Measurements from ENCODE around the gene SPATA12.

SPATA12 gene

DNA sequence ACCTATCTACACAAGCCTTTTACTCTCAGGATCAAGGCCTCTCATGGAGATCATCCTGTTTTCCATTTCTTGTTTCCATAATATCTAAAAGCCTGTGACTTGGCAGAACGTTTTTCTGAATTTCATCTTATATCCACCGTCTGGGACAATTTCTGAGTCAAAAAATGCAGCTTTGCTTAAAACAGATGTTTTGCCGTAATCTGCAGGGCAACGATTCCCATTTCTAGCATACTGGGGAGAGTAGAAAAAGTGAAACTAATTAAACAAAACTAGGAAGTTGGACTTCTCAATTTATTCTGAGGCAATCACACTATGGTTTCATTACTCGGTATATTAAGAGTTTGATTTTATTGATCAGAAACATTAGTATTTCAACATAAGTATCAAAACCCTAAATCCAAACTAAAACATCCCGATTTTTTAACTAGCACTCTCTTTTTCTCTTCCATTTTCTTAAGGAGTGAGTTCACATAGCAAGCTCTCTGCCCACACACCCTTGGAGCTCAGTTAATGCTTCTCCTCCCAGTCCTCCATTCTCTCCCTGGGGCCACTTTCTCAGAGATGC is 33.6 kb downstream of the SPATA12 start:
- H3K27ac ChIP-seq (ENCODE audit: low read length) = no peak overlapping the region
- DNase-seq (ENCODE audit: low read depth, low spot score) = no peak
- H3K4me3 ChIP-seq (ENCODE audit: low read length) = no peak overlapping the region
- H3K4me1 ChIP-seq (ENCODE audit: control insufficient read depth, insufficient read depth, low read length) = no peaks in the 10 kb centered on the region
- WGBS (ENCODE audit: insufficient coverage, insufficient read length) = 100% methylated on average over 1 of the region's 6 CpGs
- H3K27me3 ChIP-seq (ENCODE audit: control insufficient read depth, insufficient read depth, low read length) = no peaks in the 10 kb centered on the region
- peaks cover 11% of the 10 kb centered on the region for H3K36me3 ChIP-seq (ENCODE audit: control insufficient read depth, insufficient read depth, low read length)
- H3K9me3 ChIP-seq (ENCODE audit: control insufficient read depth, insufficient read depth, low read length) = no peaks in the 10 kb centered on the region

GRCh38 chr3:57094575-57094974 is 34.1 kb downstream of the SPATA12 start:
- Histone ChIP-seq H3K36me3 (ENCODE audit: control insufficient read depth, insufficient read depth, low read length) (peaks cover 11% of the 10 kb centered on the region), H3K4me1 (ENCODE audit: control insufficient read depth, insufficient read depth, low read length) (no peaks in the 10 kb centered on the region), H3K9me3 (ENCODE audit: control insufficient read depth, insufficient read depth, low read length) (no peaks in the 10 kb centered on the region), H3K4me3 (ENCODE audit: low read length) (no peak overlapping the region), H3K27me3 (ENCODE audit: control insufficient read depth, insufficient read depth, low read length) (no peaks in the 10 kb centered on the region), H3K27ac (ENCODE audit: low read length) (no peak overlapping the region)
- DNase-seq (ENCODE audit: low read depth, low spot score) = no peak
- WGBS (ENCODE audit: insufficient coverage, insufficient read length) = no CpG with 5 or more reads among the region's 4 CpGs

GRCh38 chr3:57095363-57095762 is 34.9 kb downstream of the SPATA12 start:
- Histone ChIP-seq H3K4me1 (ENCODE audit: control insufficient read depth, insufficient read depth, low read length) (no peaks in the 10 kb centered on the region), H3K4me3 (ENCODE audit: low read length) (no peak overlapping the region), H3K36me3 (ENCODE audit: control insufficient read depth, insufficient read depth, low read length) (peaks cover 11% of the 10 kb centered on the region), H3K9me3 (ENCODE audit: control insufficient read depth, insufficient read depth, low read length) (no peaks in the 10 kb centered on the region), H3K27me3 (ENCODE audit: control insufficient read depth, insufficient read depth, low read length) (no peaks in the 10 kb centered on the region), H3K27ac (ENCODE audit: low read length) (no peak overlapping the region)
- WGBS (ENCODE audit: insufficient coverage, insufficient read length) = no CpG with 5 or more reads among the region's 5 CpGs
- DNase-seq (ENCODE audit: low read depth, low spot score) = no peak

DNA sequence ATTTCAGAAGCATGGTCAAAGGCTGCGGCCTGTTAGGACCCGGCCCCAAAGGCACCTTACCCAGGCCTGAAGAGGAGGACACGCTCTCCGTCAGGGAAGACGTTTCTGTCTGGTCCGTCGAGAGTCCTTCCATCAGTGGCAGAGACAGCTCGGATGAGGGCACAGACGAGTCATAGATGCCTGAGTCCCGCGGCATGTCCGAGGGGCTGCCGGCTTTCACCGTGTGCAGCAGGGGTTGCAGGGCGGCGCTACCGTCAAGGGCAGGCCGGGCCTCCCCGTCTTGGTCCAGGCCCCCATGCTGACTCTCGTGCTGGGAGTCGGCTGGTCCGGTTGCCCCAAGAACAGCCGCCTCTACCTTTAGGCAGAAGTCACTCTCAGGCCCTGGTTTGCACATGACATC is 37.1 kb downstream of the SPATA12 start:
- Histone ChIP-seq H3K36me3 (ENCODE audit: control insufficient read depth, insufficient read depth, low read length) (peaks cover 11% of the 10 kb centered on the region), H3K4me3 (ENCODE audit: low read length) (no peak overlapping the region), H3K27me3 (ENCODE audit: control insufficient read depth, insufficient read depth, low read length) (no peaks in the 10 kb centered on the region), H3K4me1 (ENCODE audit: control insufficient read depth, insufficient read depth, low read length) (no peaks in the 10 kb centered on the region), H3K27ac (ENCODE audit: low read length) (no peak overlapping the region), H3K9me3 (ENCODE audit: control insufficient read depth, insufficient read depth, low read length) (no peaks in the 10 kb centered on the region)
- DNase-seq (ENCODE audit: low read depth, low spot score) = no peak
- WGBS (ENCODE audit: insufficient coverage, insufficient read length) = no CpG with 5 or more reads among the region's 23 CpGs

GRCh38 chr3:57098418-57099310 is 38.2 kb downstream of the SPATA12 start:
- Histone ChIP-seq H3K4me3 (ENCODE audit: low read length) (no peak overlapping the region), H3K9me3 (ENCODE audit: control insufficient read depth, insufficient read depth, low read length) (no peaks in the 10 kb centered on the region), H3K36me3 (ENCODE audit: control insufficient read depth, insufficient read depth, low read length) (peaks cover 11% of the 10 kb centered on the region), H3K27ac (ENCODE audit: low read length) (no peak overlapping the region), H3K27me3 (ENCODE audit: control insufficient read depth, insufficient read depth, low read length) (no peaks in the 10 kb centered on the region), H3K4me1 (ENCODE audit: control insufficient read depth, insufficient read depth, low read length) (no peaks in the 10 kb centered on the region)
- WGBS (ENCODE audit: insufficient coverage, insufficient read length) = no CpG with 5 or more reads among the region's 6 CpGs
- DNase-seq (ENCODE audit: low read depth, low spot score) = no peak

- no peaks in the 10 kb centered on the region for H3K4me1 ChIP-seq (ENCODE audit: control insufficient read depth, insufficient read depth, low read length)
- no CpG with 5 or more reads among the region's 7 CpGs for WGBS (ENCODE audit: insufficient coverage, insufficient read length)
- no peaks in the 10 kb centered on the region for H3K9me3 ChIP-seq (ENCODE audit: control insufficient read depth, insufficient read depth, low read length)
- H3K4me3 ChIP-seq (ENCODE audit: low read length) = no peak overlapping the region
- no peaks in the 10 kb centered on the region for H3K27me3 ChIP-seq (ENCODE audit: control insufficient read depth, insufficient read depth, low read length)
- DNase-seq (ENCODE audit: low read depth, low spot score) = no peak
- H3K27ac ChIP-seq (ENCODE audit: low read length) = no peak overlapping the region
- H3K36me3 ChIP-seq (ENCODE audit: control insufficient read depth, insufficient read depth, low read length) = peaks cover 11% of the 10 kb centered on the region
These were observed 39.7 kb downstream of the SPATA12 start for GRCh38 chr3:57100046-57100695.

DNA sequence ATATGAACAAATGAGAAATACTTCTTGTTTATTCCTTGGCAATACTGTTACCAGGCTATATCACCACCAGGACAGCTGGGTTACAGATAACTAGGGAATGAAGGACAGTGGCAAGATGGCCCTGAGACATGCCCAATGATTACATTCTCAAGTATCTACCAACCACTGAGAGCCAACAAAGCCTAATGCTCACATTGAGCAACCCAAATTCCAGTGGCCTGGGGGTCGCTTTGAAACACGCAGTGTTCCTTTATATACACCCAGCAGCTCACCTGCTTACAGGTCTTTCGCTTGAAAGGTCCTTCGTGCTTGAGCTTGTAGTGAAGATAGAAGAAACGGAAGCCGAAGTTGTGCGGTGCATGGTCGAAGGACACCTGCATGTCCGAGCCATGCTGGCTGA is 45.1 kb downstream of the SPATA12 start:
- H3K36me3 ChIP-seq (ENCODE audit: control insufficient read depth, insufficient read depth, low read length) = no peaks in the 10 kb centered on the region; the same call in 1 of the 2 replicates
- H3K9me3 ChIP-seq (ENCODE audit: control insufficient read depth, insufficient read depth, low read length) = no peaks in the 10 kb centered on the region
- no peak overlapping the region for H3K27ac ChIP-seq (ENCODE audit: low read length)
- H3K27me3 ChIP-seq (ENCODE audit: control insufficient read depth, insufficient read depth, low read length) = no peaks in the 10 kb centered on the region
- DNase-seq (ENCODE audit: low read depth, low spot score) = no peak
- H3K4me1 ChIP-seq (ENCODE audit: control insufficient read depth, insufficient read depth, low read length) = no peaks in the 10 kb centered on the region
- no peak overlapping the region for H3K4me3 ChIP-seq (ENCODE audit: low read length)
- no CpG with 5 or more reads among the region's 9 CpGs for WGBS (ENCODE audit: insufficient coverage, insufficient read length)

DNA sequence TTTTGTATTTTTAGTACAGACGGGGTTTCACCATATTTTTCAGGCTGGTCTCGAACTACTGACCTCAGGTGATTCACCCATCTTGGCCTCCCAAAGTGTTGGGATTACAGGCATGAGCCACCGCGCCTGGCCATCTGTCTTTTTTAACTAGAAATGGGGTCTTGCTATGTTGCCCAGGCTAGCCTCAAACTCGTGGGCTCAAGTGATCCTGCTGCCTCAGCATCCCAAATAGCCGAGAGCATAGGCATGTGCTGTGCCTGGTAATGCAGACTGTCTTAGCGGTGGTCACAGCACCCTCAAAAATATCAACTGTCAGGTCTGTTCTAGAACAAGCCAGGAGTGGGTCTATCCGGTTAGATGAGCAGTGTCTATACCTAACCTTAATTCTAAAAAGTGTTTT is 48.2 kb downstream of the SPATA12 start:
- Histone ChIP-seq H3K9me3 (ENCODE audit: control insufficient read depth, insufficient read depth, low read length) (no peaks in the 10 kb centered on the region), H3K27ac (ENCODE audit: low read length) (no peak overlapping the region), H3K4me3 (ENCODE audit: low read length) (no peak overlapping the region), H3K36me3 (ENCODE audit: control insufficient read depth, insufficient read depth, low read length) (no peaks in the 10 kb centered on the region), H3K27me3 (ENCODE audit: control insufficient read depth, insufficient read depth, low read length) (no peaks in the 10 kb centered on the region), H3K4me1 (ENCODE audit: control insufficient read depth, insufficient read depth, low read length) (no peaks in the 10 kb centered on the region)
- no peak for DNase-seq (ENCODE audit: low read depth, low spot score)
- WGBS (ENCODE audit: insufficient coverage, insufficient read length) = no CpG with 5 or more reads among the region's 8 CpGs

DNA sequence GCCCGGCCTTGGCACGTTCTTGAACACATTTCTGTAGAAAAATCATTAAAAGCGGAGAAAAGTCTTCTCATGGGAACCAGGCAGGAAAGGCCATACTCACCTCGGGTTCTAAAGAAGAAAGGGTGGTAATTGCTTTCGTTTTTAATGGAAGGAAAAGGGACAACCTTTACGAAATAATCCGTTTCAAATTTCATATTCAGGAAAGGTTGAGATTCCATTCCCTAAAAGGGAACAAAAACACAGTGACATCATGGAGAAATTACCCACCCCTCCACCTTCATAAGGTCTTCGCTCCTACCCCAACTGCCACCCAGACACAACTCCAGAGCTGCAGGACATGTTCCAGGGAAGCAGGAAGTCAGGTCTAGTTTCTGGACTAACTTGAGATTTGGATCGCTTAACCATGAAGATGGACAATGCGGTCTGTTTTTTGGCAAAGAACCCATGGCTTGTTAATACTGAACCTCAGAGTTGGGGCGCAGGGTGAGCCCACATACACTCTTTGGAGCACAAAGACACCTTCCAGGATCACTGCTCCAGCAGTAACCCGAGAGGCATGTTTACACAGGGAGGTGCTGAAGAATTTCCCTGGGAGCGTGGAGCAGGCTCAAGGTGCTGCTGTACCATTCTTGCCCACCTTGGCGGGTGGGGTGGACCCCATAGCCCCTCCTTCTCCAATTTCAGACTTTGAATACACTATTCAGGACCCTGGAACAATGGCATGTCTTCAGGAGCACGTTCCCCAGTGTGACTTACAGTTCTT is 49.2 kb downstream of the SPATA12 start:
- Histone ChIP-seq H3K4me3 (ENCODE audit: low read length) (no peak overlapping the region), H3K36me3 (ENCODE audit: control insufficient read depth, insufficient read depth, low read length) (no peaks in the 10 kb centered on the region)

DNA sequence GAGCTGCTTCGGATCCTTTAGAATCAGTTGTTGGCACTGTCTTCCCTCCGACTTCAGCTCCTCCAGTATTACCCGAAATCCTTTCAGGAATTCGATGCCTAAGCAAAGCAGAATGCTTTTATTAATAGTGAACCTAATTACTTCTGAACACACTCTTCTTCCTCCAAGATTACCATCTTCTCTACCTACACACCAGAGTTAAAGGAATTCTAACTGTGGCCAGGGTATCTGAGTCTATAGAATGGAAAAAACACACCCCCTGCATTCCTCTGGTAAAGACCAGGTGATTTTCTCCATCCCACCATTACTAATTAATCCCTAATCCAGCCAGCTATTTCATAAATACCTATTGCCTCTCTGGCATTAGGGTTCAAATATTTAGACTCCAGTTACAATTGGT is 49.8 kb downstream of the SPATA12 start:
- no peaks in the 10 kb centered on the region for H3K27me3 ChIP-seq (ENCODE audit: control insufficient read depth, insufficient read depth, low read length)

More for the DNA sequence above, 49.2 kb downstream of the SPATA12 start:
- DNase-seq (ENCODE audit: low read depth, low spot score) = no peak
- Histone ChIP-seq H3K4me1 (ENCODE audit: control insufficient read depth, insufficient read depth, low read length) (no peaks in the 10 kb centered on the region), H3K9me3 (ENCODE audit: control insufficient read depth, insufficient read depth, low read length) (no peaks in the 10 kb centered on the region), H3K27ac (ENCODE audit: low read length) (no peak overlapping the region), H3K27me3 (ENCODE audit: control insufficient read depth, insufficient read depth, low read length) (no peaks in the 10 kb centered on the region)
- no CpG with 5 or more reads among the region's 15 CpGs for WGBS (ENCODE audit: insufficient coverage, insufficient read length)

More for the DNA sequence above, 49.8 kb downstream of the SPATA12 start:
- WGBS (ENCODE audit: insufficient coverage, insufficient read length) = no CpG with 5 or more reads among the region's 4 CpGs
- Histone ChIP-seq H3K27ac (ENCODE audit: low read length) (no peak overlapping the region), H3K36me3 (ENCODE audit: control insufficient read depth, insufficient read depth, low read length) (no peaks in the 10 kb centered on the region), H3K9me3 (ENCODE audit: control insufficient read depth, insufficient read depth, low read length) (no peaks in the 10 kb centered on the region), H3K4me1 (ENCODE audit: control insufficient read depth, insufficient read depth, low read length) (no peaks in the 10 kb centered on the region), H3K4me3 (ENCODE audit: low read length) (no peak overlapping the region)
- no peak for DNase-seq (ENCODE audit: low read depth, low spot score)

Data from iPS DF 6.9 (cell line).